ENCODE data around the gene SGIP1.

DNA sequence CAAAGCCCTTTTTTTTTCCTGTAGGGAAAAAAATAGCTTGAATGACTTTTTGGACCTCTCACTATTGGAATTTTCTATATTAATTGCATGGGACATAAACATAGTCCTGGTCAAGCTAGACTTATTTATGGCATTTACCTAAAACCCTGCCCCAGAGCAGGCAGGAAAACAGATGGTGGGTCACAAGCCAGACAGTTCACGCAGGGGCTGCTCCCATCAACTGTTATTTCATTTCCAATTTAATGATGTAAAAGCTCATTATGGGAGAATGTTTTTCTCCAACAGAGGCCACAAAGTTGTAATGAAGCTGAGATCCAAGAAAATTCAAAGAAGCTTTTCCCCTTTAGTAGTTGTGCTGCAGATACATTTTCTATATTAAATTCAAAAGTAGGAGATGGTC, 99.2 kb downstream of the SGIP1 start:
- TF ChIP-seq POLR2A (IDR thresholded peaks at IDR 0.05) = no peak
- TF ChIP-seq CTCF (IDR thresholded peaks at IDR 0.05) = no peak
